ENCODE measurements around the gene CAD.
A peak's percentile ranks its signal among the peaks of the same experiment; 100 is the strongest.

The CAD gene

DNA sequence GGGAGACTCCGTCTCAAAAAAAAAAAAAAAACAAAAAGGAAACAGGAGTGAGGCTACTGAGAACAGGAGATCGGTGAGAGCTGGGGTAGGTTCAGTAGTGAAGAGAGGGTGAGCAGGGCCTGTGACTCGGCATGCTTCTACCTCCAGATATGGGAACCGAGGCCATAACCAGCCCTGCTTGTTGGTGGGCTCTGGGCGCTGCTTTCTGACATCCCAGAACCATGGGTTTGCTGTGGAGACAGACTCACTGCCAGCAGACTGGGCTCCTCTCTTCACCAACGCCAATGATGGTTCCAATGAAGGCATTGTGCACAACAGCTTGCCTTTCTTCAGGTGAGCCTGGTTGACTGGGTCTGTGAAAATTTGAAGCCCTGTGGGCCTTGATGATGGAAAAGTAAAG lies 6.2 kb downstream of the CAD start:
- DNase-seq (ENCODE audit: low read depth in 1 of 2, low spot score in 1 of 2) = no peak

DNA sequence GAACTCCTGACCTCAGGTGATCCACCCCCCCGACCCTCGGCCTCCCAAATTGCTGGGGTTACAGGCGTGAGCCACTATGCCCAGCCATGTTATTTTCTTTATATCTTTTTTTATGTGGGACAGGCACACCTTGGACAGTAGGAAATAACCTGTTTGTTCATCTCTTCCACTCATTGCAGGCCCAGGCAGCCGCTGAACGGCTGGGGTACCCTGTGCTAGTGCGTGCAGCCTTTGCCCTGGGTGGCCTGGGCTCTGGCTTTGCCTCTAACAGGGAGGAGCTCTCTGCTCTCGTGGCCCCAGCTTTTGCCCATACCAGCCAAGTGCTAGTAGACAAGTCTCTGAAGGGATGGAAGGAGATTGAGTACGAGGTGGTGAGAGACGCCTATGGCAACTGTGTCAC lies 8.4 kb downstream of the CAD start:
- DNase-seq (ENCODE audit: low read depth in 1 of 2, low spot score in 1 of 2) = no peak

DNA sequence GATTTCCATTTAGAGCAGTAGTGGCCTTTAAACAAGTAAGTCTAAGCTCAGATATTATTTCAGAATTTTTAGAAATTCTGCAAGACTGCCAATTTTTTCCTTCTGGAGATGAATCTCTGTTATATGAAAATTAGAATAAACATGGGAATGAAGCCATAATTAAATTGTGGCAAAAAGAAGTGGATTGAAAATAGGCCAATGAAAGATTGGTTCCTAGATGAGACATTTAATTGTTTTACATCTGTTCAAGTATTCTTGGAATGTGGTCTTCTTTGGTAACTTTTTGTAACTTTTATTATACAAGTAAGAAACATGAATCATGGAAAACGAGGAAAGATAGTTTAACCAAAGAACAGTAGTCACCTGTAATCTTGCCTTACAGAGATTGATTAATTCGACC lies 10.3 kb downstream of the CAD start:
- DNase-seq (ENCODE audit: low read depth in 1 of 2, low spot score in 1 of 2) = no peak

DNA sequence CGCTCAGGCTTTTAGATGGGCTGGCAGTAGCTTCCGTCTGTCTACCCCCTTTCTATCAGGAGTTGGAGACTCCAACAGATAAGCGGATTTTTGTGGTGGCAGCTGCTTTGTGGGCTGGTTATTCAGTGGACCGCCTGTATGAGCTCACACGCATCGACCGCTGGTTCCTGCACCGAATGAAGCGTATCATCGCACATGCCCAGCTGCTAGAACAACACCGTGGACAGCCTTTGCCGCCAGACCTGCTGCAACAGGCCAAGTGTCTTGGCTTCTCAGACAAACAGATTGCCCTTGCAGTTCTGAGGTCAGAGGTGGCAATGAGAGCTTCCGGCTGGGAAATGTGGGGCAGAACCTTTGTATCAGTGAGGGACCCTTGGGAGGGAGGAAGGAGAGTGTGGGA lies 14.8 kb downstream of the CAD start:
- DNase-seq (ENCODE audit: low read depth in 1 of 2, low spot score in 1 of 2) = no peak

DNA sequence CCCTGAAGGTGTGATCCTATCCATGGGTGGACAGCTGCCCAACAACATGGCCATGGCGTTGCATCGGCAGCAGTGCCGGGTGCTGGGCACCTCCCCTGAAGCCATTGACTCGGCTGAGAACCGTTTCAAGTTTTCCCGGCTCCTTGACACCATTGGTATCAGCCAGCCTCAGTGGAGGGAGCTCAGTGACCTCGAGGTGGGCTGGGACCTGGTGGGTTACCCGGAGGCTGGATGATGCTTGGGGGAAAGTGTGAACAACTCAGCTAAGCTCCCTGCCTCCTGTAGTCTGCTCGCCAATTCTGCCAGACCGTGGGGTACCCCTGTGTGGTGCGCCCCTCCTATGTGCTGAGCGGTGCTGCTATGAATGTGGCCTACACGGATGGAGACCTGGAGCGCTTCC lies 16.2 kb downstream of the CAD start:
- DNase-seq (ENCODE audit: low read depth in 1 of 2, low spot score in 1 of 2) = no peak

DNA sequence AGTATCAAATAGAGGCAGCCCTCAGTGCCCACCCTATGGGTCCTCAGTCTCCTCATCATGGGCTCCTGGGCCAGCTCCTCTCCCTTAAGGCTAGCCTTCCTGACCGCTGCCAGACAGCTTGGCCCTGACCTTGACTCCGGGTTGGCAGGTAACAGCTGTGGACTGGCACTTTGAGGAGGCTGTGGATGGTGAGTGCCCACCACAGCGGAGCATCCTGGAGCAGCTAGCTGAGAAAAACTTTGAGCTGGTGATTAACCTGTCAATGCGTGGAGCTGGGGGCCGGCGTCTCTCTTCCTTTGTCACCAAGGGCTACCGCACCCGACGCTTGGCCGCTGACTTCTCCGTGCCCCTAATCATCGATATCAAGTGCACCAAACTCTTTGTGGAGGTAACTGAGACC lies 19.0 kb downstream of the CAD start:
- no peak for DNase-seq (ENCODE audit: low read depth in 1 of 2, low spot score in 1 of 2)

DNA sequence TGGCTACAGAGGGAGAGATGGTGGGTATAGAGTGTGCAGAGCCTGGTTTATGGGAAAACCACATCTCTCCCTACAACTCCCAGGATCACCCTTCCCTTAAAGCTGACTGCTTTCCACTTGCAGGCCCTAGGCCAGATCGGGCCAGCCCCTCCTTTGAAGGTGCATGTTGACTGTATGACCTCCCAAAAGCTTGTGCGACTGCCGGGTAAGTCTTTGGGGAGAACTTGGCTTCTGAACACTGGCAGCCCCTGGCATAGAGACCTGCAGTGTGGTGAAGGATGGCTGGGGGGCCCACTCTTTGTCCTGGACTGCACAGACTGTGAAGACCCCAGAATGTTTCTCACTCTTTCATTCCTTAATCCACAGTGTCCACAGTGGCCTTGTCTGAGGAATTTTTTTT lies 19.5 kb downstream of the CAD start:
- no peak for DNase-seq (ENCODE audit: low read depth in 1 of 2, low spot score in 1 of 2)

DNA sequence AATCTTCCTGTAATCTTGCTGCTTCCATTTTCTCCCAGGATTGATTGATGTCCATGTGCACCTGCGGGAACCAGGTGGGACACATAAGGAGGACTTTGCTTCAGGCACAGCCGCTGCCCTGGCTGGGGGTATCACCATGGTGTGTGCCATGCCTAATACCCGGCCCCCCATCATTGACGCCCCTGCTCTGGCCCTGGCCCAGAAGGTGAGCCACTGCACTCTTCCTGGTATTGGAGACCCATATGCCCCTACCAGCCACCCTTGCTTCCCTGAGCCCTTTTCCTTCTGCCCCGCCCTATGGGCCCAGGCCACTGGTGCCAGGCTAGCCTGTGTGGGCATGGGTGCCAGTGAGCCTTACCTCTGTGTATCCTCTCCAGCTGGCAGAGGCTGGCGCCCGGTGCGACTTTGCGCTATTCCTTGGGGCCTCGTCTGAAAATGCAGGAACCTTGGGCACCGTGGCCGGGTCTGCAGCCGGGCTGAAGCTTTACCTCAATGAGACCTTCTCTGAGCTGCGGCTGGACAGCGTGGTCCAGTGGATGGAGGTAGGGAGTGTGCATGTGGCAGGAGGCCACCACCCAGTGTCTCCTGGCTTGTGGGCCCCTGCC lies 20.3 kb downstream of the CAD start:
- DNase-seq (ENCODE audit: low read depth in 1 of 2, low spot score in 1 of 2) = no peak

DNA sequence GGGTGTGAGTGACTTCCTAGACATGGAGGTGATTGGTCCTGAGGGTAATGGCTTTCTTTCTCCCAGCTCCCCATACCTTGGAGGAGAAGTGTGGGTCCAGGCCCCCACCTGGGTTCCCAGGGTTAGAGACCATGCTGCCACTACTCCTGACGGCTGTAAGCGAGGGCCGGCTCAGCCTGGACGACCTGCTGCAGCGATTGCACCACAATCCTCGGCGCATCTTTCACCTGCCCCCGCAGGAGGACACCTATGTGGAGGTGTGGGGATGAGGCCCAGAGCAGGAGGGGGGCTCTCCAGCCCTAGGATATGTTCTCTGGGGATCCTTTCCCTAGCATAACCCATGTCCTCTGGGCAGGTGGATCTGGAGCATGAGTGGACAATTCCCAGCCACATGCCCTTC lies 21.8 kb downstream of the CAD start:
- DNase-seq (ENCODE audit: low read depth in 1 of 2, low spot score in 1 of 2) = no peak

DNA sequence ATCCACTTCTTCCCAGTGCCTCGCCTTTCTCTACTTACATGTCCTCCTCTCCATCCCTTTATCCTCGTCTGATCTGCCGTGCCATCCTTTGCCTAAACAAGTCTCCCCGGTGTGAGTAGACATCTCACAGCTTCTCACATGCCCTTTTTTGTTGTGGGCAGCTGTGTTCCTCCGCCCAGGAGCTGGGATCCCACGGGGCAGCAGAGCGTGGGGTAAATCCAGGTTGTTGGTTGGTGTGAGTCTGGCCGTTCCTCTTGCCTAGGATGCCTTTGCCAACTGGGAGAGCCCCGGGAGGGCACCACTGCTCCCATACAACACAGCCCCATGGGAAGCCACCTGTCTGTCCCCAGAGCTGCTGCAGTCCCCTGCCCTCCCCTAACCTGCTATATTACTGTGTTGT lies 23.2 kb downstream of the CAD start:
- DNase-seq (ENCODE audit: low read depth in 1 of 2, low spot score in 1 of 2) = no peak

DNA sequence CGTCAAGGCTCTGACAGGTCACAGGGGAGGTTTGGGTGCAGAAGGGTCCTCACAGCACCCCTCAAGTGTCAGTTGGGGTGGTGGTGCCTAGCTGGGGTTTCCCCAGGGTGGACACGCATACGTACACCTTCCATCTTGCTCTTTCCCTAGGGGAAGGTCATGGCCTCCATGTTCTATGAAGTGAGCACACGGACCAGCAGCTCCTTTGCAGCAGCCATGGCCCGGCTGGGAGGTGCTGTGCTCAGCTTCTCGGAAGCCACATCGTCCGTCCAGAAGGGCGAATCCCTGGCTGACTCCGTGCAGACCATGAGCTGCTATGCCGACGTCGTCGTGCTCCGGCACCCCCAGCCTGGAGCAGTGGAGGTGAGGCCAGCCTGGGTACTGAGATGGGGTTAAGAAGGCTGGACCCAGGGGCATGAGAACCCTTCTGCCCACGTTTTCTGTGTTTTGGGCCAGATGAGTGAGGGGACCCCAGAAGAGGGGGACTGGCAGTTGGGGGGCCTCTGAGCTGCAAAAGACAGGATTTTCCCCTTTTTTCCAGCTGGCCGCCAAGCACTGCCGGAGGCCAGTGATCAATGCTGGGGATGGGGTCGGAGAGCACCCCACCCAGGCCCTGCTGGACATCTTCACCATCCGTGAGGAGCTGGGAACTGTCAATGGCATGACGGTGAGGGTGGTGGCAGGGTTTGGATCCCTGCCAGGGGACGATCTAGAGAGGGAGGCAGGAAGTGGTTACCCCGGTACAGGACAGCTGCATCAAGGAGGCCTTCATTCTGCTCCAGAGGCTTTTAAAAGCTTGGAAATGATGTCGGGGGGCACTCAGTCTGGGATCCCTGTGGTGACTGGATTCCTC lies 24.8 kb downstream of the CAD start:
- DNase-seq (ENCODE audit: low read depth in 1 of 2, low spot score in 1 of 2) = no peak

DNA sequence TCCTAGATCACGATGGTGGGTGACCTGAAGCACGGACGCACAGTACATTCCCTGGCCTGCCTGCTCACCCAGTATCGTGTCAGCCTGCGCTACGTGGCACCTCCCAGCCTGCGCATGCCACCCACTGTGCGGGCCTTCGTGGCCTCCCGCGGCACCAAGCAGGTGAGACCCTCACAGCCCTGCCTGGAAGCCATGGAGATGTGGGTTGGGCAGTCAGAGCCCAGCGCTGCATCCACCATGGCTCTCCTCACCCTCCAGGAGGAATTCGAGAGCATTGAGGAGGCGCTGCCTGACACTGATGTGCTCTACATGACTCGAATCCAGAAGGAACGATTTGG lies 25.4 kb downstream of the CAD start:
- DNase-seq (ENCODE audit: low read depth in 1 of 2, low spot score in 1 of 2) = no peak

DNA sequence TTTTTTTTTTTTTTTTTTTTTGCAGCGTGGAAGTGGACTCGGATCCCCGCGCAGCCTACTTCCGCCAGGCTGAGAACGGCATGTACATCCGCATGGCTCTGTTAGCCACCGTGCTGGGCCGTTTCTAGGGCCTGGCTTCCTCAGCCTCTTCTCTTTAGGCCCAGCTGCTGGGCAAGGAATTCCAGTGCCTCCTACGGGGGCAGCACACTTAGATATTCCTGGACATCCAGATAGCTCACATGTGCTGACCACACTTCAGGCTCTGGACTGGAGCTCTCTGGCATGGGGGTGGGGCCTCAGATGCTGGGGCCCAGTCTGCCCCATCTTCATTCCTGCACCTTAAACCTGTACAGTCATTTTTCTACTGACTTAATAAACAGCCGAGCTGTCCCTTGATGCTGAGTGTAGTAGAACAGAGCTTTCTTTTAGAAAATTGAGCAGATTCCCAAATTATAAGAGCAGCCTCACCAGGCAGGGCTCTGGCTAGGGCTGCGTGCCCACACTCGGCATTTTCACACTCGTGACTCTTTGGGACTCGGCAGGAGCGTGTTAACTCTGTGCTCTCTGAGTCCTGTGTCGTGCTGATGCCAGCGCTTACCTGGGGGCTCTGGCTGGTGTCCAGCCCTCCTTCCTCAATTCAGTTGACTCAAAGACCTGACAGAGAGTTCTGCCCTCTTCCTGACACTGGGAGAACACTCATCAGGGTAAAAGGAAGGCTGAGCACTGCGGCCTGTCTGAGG lies 26.4 kb downstream of the CAD start:
- no peak for DNase-seq (ENCODE audit: low read depth in 1 of 2, low spot score in 1 of 2)

DNA sequence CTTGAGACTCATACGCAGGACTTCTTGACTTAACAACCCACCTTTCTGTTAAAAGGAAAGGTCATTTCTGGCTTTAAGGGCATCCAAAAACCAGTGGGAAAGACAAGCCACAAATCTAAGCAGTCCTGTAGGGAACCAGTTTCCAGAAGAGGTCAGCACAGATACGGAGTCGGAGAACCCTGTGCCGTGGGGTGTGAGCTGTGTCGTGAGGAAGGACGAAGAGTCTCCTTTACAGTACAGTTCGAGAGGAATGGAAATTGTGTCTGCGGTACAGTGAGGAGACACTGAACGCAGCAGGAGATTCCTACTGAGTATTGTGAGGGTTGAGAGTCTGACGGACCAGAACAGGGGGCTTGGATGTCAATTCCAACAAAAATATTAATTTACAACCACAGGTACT lies 27.9 kb downstream of the CAD start:
- DNase-seq (ENCODE audit: low read depth in 1 of 2, low spot score in 1 of 2) = no peak

DNA sequence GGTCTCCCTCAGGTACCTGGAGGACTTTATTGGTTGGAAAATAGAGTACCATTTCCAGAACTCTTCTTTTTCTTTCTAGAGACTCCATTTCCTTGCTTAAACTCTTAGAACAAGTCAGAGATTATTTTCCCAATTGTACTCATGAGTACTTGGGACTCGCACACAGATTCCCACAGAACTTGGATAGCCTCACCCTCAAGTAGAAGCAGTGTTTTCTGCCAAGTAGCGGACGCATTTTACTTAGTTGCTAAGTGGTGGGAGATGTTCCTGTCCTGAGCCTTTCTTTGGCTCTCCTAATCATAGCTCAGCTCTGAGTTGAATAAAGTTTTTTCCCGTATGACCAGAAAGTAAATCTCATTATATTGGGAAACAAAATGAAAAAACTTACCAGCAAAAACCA lies 28.5 kb downstream of the CAD start:
- DNase-seq (ENCODE audit: low read depth in 1 of 2, low spot score in 1 of 2) = no peak

DNA sequence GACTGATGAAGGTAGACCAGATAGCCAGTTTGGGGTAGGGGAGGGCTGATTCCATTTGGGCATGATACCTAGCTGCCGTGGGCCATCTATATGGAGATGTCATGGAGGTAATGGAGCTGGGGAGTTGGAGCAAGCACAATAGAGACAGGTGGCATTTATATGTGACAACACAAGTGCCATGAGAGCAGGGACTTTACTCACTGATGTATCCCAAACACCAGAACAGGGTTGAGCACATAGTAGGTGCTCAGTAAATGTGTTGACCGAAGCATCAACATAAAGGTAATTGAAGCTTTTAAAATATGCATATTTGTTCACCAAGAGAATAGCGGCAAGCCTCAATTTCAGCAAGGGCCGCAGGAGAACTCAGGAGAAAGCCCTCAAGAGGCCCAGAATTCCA lies 30.7 kb downstream of the CAD start:
- no peak for DNase-seq (ENCODE audit: low read depth in 1 of 2, low spot score in 1 of 2)

DNA sequence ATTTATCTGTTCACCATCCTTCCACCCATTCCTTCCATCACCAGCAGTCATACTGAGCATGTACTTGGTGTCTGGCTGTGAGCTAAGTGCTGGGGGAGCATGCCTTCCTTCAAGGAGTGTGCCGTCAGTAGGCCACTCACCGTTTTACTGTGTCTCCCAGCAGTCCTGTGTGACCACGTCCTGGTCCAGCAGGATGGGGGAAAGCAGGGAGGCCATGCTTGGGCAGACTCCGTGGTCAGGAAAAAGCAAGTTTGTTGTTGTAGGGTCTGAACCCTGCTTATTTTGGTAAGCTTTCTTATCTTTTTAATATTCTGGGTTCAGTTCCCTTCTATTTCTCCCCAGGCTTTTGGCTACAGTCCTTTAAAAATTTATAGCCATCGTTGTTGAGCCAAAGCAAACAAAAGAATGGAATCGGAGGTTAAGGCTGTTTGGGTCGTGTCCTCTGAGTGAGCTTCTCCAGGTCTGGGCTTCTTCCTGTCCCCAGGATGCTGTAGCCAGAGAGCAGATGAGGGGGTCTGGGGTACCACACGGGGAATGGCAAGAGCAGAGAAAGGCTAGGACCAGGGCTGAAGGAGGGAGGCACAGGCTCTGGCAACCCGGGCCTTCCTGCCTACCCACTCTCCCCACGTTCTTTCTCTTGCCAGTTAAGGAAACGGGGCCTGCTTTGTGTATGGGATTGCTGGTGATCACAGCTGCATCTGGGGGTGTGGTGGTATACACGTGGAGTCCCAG lies 32.2 kb downstream of the CAD start:
- no peak for DNase-seq (ENCODE audit: low read depth in 1 of 2, low spot score in 1 of 2)

DNA sequence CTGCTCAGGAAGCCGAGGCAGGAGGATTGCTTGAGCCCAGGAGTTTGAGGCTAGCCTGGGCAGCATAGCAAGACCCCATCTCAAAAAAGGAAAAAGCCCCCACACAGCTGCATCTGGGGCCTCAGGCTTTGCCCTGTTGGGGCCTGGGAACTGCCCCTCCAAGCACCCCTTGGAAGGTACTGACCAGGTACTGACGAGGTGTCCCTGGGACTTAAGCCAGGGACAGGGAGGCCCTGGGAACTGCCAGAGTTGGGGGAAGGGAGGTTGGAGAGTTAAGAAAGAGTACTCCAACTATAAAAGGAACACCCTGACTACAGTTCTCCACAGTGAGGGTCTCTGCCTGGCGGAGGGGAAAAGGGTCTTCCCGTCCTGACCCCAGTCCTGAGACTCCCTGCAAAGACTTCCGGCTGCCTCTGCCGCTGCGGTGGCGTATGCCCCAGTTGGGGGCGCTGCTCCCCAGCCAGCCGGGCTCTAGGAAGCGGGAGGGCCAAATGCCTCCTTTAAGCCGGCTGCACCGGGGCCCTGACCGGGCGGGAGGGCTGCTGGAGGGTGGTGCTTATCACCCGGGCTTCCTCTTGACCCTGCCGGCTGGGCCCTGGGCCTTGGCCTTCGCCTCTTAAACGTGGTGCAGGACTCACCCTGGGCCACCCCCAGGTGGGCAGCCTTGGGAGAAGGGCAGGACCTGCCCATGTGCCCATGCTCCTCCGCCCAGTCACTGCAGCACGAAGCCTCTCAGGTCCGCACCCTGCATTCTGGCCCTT lies 32.9 kb downstream of the CAD start:
- peak in 1 of 2 donors; percentile 15 for DNase-seq (ENCODE audit: low read depth in 1 of 2, low spot score in 1 of 2)

DNA sequence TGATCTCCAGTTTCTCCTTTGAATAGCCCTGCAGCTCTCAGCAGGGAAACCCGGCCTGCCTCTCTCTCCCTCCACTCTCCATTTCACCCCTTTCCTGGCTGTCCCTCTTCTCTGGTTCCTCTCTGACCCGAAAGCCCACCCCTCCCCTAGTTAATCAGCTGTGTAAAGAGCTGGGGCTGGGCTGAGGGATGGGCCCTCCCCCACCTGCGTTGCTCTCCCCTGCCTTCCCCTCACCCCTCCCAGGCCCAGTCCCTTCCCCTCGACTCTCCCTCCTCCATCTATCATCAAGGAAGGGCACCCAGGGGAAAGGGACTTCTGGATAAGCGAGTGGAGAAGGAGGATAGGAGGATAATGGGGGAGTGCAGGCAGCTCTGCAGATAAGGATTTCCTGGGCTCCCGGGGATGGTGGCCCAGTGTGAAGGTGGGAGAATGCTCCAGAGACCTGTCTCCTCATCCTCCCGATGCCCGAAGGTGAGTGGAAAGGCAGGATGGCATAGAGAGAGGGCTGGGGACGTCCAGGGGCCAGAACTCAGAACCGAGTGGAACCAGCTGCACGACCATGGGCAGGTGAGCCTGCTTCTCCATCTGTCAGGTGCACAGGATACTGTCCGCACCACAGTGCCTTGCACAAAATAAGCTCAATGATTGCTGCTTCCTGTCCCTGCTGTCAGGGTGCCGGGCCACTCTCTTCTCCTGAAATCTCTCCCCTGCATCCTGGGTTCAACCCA lies 33.6 kb downstream of the CAD start:
- no peak for DNase-seq (ENCODE audit: low read depth in 1 of 2, low spot score in 1 of 2)

DNA sequence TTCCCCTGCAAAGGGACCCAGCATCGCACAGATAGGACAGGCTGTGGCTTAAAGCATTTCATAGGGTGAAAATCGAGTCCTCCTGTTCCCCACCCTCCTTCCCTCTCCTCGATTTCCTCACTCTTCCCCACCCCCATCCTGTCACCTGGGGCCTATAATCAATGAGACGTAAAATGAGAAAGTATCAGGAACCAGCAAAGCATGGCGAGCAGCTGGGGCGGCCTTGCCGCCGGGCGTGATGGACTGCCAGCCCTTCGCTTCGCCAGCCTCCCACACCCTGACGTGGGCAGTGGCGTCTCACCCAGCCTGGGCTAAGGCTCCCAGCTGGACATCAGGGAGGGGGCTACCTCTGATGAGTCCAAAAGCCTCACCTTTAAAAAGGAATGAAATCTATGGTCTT lies 34.6 kb downstream of the CAD start:
- DNase-seq (ENCODE audit: low read depth in 1 of 2, low spot score in 1 of 2) = no peak

All from activated T-helper 1 cell treated with anti-CD3 and anti-CD28 coated beads, Interleukin-2, amount 50 U/mL, for 16 hours (primary cell).